DMS53 (cell line): ENCODE data around the gene TTC9B.
"Not testable (repeated sequence)": the region's sequence is repeated elsewhere in the genome, so short reads cannot be mapped to it uniquely, and the experiment has no call there.

ENCODE experiments used
- DNase-seq: peaks from one replicate; lab custom pipeline; 2025; lab: John Stamatoyannopoulos, UW

TTC9B gene

DNA sequence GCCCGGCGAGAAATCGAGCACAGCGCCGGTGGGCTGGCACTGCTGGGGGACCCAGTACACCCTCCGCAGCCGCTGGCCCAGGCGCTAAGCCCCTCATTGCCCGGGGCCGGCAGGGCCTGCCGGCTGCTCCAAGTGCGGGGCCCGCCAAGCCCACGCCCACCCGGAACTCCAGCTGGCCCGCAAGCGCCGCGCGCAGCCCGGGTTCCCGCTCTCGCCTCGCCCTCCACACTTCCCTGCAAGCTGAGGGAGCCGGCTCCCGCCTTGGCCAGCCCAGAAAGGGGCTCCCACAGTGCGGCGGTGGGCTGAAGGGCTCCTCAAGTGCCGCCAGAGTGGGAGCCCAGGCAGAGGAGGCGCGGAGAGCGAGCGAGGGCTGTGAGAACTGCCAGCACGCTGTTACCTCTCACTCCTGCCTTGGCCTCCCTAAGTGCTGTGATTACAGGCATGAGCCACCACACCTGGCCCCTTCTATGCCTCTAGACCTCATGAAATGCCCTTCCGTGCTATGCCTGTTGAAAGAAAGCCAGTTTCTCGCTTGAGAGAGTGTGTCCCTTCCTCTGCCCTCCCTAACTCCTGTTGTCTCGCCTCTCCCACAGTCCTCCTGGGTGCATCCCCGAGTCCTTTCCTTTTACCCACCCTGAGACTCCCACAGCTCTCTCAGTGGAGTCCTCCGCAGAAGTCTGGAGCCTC lies 47.7 kb downstream of the TTC9B start:
- DNase-seq = not testable (repeated sequence)

DNA sequence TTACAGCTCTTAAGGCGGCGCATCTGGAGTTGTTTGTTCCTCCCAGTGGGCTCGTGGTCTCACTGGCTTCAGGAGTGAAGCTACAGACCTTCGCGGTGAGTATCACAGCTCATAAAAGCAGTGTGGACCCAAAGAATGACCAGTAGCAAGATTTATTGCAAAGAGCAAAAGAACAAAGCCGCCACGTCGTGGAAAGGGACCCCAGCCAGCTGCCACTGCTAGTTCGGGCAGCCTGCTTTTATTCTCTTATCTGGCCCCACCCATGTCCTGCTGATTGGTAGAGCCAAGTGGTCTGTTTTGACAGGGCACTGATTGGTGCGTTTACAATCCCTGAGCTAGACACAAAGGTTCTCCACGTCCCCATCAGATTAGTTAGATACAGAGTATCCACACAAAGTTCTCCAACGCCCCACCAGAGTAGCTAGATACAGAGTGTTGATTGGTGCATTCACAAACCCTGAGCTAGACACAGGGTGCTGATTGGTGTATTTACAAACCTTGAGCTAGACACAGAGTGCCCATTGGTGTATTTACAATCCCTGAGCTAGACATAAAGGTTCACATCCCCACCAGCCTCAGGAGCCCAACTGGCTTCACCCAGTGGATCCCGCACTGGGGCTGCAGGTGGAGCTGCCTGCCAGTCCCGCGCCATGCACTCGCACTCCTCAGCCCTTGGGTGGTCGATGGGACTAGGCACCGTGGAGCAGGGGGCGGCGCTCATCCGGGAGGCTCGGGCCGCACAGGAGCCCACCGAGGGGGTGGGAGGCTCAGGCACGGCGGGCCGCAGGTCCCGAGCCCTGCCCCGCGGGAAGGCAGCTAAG lies 48.5 kb downstream of the TTC9B start:
- not testable (repeated sequence) for DNase-seq
